Central memory CD4-positive, alpha-beta T cell (primary cell): Measurements from ENCODE around the gene PTOV1.

Experiments
- DNase-seq: peaks from one replicate; pipeline ENCODE4 v3.0.0; 2022
- total RNA-seq, 3 experiments: gene quantifications; one replicate each; lab custom pipeline; 2026; lab: John Stamatoyannopoulos, UW

Gene PTOV1
- 55.1 to 102 (median 64.1) reads per million in 3 experiments for total RNA-seq

DNA sequence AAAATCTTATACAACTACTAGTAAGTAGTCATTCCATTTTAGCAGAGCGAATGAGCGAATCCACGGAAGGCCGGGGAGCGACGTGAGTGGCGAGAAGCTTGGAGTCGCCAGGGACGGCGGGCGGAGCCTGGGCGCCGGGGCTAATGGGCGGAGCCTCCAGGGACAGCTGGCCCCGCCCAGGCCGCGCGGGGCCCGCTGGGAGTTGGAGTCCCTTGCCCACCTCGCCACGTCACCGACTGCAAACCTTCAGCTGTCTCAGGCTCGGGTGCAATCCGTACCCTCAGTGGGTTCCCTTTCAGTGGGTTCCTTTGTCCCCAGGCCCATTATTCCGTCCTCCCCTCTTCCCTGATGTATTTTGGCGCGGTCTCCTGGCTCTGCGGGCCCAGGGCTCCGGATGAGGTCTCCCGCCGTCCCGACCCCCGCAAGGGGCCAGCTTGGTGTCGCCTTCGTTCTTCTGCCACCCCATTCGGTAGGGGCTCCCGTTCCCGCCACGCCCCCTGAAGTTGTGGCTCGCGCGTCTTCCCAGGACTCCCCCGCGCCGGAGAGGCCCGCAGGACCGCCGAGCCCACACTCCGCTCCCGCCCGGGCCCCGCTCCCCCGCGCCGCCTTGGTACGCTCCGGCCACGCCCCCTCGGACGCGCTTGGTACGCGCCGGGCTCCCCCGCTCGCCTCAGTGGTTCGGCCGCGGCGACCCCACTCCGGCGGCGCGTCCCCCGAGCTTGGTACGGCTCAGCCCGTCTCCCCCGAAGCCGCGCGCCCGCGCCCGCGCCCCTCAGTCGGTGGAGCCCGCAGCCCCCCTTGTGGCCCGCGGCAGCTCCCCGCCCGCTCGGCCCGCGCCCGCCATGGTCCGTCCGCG, at the start of gene PTOV1:
TSS of gene PTOV1 (plus strand) at position 673 of the 856 bp plus-strand sequence.
- DNase-seq: peak; percentile 84

DNA sequence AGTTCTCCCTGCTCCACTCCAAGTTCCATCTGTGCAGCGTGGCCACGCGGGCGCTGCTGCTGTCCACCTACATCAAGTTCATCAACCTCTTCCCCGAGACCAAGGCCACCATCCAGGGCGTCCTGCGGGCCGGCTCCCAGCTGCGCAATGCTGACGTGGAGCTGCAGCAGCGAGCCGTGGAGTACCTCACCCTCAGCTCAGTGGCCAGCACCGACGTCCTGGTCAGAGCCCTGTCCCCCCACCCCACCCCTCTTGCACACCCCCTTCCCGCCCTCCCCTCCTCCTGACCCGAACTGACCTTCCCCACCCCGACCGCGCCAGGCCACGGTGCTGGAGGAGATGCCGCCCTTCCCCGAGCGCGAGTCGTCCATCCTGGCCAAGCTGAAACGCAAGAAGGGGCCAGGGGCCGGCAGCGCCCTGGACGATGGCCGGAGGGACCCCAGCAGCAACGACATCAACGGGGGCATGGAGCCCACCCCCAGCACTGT, 49.5 kb upstream of the PTOV1 start:
- DNase-seq: no peak

- no peak for DNase-seq
Observed at GRCh38 chr19:49801966-49802661, 48.8 kb upstream of the PTOV1 start.

DNA sequence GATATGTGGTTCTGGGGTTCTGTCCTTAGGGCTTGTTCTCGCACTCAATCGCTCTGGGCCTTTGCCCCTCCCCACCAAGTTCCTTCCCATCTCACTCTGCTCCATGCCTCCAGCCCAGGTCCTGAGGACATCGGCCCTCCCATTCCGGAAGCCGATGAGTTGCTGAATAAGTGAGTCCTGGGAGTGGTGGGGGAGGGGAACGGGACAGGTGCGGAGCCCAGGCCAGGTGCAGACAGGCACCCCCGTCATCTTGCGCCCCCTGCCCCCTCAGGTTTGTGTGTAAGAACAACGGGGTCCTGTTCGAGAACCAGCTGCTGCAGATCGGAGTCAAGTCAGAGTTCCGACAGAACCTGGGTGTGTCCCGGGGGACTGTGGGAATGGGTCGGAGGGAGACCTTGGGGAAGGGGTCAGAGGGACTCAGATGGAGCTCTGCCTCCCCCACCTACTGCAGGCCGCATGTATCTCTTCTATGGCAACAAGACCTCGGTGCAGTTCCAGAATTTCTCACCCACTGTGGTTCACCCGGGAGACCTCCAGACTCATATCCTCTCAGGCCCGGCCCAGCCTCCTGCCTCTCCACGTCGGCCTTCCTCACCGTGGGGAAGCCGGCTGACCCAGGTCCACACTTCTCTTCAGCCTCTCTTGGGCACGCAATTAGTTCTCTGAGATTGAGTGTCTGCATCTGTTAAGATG, 48.0 kb upstream of the PTOV1 start:
- DNase-seq: no peak

DNA sequence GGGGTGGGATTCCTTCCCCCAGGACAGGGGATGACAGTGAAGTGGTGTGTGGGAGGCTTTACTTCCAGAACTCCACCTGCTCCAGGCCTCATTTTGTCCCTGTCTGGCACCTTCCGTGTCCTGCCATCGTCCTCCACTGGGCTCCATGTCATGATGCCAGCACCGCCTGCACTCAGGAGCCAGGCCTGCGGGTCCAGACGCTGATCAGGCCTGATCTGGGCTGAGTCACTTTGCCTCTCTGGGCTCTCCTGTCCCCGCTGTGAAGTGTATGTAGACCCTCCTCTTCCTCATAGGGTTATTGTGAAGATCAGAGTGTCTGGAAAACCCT, 47.5 kb upstream of the PTOV1 start:
- no peak for DNase-seq

- DNase-seq: no peak
Observed at GRCh38 chr19:49805822-49806619, 44.9 kb upstream of the PTOV1 start.

- no peak for DNase-seq
Observed at GRCh38 chr19:49806620-49806959, 44.4 kb upstream of the PTOV1 start.

DNA sequence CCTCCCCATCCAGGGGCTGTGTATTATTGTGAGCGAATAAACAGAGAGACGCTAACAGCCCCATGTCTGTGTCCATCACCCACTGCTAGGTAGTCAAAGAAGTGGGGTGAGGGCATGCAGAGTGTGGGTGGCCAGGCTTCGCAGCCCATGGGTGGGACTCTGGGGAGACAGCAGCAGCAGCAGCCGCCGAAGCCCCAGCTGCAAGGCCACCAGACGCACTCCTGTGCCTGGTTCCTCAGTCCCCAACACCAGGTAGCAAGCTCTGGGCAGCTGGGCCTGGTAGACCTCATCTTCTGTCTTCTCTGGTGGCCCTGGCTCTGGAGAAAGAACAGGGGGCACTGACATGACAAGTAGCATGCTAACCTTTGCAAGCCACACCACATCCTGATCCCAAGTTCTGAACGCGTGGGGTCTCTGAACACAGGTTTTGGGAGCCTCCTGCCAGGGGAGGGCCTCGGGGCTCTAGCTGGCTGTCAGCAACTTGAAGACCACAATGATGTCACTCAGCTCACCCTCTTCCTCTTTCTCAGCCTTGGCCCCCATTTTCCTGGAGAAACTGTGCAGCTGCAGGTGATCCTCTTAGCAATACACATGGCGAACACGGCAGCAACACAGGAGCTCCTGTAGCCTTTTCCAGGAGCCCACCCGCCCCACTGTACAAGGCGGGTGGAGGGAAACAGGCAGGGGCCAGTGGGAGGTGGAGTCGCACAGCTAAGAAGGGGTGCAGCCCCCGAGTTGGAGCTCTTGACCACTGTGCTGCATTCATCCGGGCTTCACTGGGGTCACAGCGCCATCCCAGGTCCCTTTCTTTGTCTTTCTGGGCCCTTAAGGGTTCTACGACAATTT, 43.7 kb upstream of the PTOV1 start:
- DNase-seq: no peak

DNA sequence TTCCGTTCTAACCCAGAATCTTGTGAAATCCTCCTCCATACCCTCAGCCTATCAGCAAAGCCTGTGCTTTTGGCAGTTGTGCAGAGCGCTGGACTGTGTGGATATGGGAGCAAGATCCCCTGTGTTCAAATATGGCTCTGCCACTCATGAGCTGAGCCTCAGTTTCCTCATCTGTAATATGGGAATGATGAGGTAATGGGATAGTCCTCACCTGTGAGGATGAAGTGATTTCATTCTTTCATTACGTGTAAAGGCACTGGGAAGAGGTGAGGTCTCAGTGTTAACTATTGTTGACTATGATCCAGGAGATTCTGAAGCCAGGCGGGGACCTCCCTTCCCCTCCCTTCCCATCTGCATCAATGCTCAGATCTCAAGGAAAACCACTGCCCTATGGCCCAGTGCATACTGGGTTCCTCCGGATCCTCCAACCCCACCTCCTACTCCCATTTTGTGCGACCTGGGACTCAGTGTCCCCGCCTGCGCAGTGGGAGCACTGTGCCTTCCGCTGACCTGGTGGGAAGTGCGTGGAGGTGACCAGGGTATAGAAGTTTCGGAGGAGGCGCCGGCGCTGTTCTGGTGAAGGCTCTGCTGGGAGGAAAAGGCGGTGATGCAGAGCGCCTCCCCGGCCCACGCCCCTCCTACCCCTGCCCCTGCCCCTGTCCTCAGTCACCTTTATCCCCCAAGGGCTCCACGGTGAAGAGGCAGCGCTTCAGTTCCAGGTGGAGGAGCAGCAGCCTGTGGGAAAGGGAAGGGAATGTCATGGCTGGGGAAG, 42.9 kb upstream of the PTOV1 start:
- DNase-seq: no peak

DNA sequence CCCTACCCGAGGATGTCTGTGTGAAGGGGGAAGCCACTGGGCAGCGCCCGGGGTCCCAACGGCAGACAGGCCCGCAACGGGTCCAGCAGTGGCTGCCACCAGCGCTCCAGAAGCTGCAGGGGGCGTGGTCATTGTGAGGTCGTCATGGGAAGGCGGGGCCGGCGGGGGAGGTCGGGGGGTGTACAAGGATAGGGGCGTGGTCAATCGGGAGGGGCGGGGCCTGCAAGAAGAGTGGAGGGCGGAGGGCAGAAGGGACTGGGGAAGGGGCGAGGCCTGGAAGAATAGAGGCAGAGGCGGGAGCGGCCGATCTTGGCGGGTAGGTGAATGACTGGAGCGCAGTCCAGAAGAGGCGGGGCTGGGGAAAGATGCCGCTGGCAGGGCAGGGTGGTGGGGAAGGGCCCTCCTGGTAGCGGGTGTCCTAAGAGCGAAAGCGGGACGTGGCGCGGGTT, 42.2 kb upstream of the PTOV1 start:
- peak; percentile 80 for DNase-seq

GRCh38 chr19:49809160-49809940, 41.6 kb upstream of the PTOV1 start:
- peak; percentile 49 for DNase-seq

GRCh38 chr19:49809941-49810389, 41.0 kb upstream of the PTOV1 start:
- DNase-seq: peak; percentile 18

GRCh38 chr19:49811328-49811727, 39.6 kb upstream of the PTOV1 start:
- DNase-seq: no peak

DNA sequence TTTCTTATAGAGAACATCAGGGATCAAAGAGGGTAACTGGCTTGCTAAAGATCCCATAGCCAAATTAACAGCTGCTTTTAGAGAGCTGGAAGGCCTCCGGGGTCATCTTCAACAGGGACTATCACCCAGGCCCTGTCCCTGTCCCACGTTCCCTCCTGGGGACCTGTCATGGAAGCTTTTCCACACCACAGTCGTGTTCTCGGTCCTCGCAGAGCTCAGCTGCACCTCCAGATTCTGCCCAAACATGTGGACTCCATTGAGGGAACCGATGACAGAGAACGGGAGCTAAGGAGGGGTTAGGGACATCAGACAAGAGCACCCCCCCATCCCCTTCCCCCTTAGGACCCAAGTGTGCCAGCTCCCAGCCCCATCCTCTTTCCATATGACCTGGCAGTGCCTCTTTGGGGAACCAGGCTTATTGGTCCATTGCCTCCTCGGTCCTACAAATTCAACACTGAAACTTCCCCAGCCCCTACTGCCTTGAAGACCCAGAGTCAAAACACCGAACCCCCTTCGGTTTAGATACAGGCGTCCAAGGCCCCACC, 38.4 kb upstream of the PTOV1 start:
- DNase-seq: no peak

GRCh38 chr19:49812997-49813861, 37.7 kb upstream of the PTOV1 start, which contains the start of gene FUZ:
Gene FUZ, minus strand, starts transcription at chr19:49813292. Its CDS starts 186 bp downstream, at chr19:49813106.
- peak; percentile 94 for DNase-seq

DNA sequence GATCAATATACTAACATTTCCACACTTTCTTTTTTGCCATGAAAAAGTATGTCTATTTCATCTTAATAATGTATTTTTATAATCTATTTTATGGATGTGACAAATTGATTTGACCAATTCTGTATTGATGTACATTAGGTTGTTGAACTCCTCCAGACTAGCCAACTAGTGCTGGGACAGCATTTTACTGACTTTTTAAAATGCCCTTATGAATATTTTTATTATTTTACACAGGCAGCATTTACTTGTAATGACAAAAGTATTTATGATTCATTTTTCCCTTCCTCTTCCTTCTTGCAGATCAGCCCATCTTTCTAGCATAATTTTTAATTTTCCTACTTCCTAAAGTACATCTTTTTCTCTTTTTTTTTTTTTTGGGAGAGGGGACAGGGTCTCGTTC, 36.9 kb upstream of the PTOV1 start:
- no peak for DNase-seq

GRCh38 chr19:49816590-49816989, 34.4 kb upstream of the PTOV1 start:
- DNase-seq: no peak

DNA sequence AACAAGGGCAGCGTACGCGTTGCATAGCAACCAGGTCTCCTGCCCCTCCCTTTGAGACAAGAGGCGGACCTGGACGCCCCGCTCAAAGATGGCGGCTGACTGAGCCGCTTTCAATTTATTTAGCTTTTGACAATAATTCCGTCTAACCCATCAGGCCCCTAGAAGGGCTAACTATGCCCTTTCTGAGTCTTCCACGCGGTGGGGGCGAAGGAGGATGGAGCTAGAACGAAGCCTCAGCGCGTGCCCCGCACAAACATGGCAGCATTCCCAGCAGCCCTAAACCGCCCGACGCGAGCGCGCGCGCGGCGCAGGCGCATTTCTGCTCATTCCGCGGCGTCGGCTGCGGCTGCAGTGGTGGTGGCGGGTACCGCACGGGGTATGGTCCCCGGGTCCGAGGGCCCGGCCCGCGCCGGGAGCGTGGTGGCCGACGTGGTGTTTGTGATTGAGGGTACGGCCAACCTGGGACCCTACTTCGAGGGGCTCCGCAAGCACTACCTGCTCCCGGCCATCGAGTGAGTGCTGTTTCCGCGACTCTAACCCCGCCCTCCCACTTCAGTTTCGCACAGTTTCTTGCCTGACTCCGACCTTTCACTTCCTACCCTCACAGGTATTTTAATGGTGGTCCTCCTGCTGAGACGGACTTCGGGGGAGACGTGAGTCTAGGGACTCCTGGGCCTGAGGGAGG, 32.9 kb upstream of the PTOV1 start, which contains the start of gene MED25:
TSS of gene MED25 (plus strand) at position 326 of the 685 bp plus-strand sequence. CDS start at position 379, 53 bp downstream.
- DNase-seq: peak; percentile 91
